ENCODE data around the gene CMPK2.

The CMPK2 gene

GRCh38 chr2:6841537-6842287 lies 24.0 kb downstream of the CMPK2 start:
- DNase-seq (ENCODE audit: low spot score), result no peak

GRCh38 chr2:6838673-6839319 lies 26.9 kb downstream of the CMPK2 start:
- no peak for DNase-seq (ENCODE audit: low spot score)

- no peak for DNase-seq (ENCODE audit: low spot score)
Observed at GRCh38 chr2:6835467-6835866, 30.2 kb downstream of the CMPK2 start.

GRCh38 chr2:6834163-6834562 lies 31.5 kb downstream of the CMPK2 start:
- no peak for DNase-seq (ENCODE audit: low spot score)

- no peak for DNase-seq (ENCODE audit: low spot score)
Observed at GRCh38 chr2:6833300-6833604, 32.5 kb downstream of the CMPK2 start.

- DNase-seq (ENCODE audit: low spot score), result no peak
Observed at GRCh38 chr2:6832596-6833299, 33.0 kb downstream of the CMPK2 start.

GRCh38 chr2:6831229-6831628 lies 34.5 kb downstream of the CMPK2 start:
- DNase-seq (ENCODE audit: low spot score), result no peak

- no peak for DNase-seq (ENCODE audit: low spot score)
Observed at GRCh38 chr2:6828299-6828584, 37.5 kb downstream of the CMPK2 start.

- no peak for DNase-seq (ENCODE audit: low spot score)
Observed at GRCh38 chr2:6827566-6828298, 38.0 kb downstream of the CMPK2 start.

- DNase-seq (ENCODE audit: low spot score), result no peak
Observed at GRCh38 chr2:6826081-6826913, 39.4 kb downstream of the CMPK2 start.

- no peak for DNase-seq (ENCODE audit: low spot score)
Observed at GRCh38 chr2:6824962-6825361, 40.7 kb downstream of the CMPK2 start.

GRCh38 chr2:6823111-6823510 lies 42.6 kb downstream of the CMPK2 start:
- DNase-seq (ENCODE audit: low spot score), result no peak

- DNase-seq (ENCODE audit: low spot score), result no peak
Observed at GRCh38 chr2:6822406-6822805, 43.3 kb downstream of the CMPK2 start.

GRCh38 chr2:6820903-6821584 lies 44.7 kb downstream of the CMPK2 start:
- DNase-seq (ENCODE audit: low spot score), result no peak

GRCh38 chr2:6820236-6820635 lies 45.5 kb downstream of the CMPK2 start:
- DNase-seq (ENCODE audit: low spot score), result no peak

- no peak for DNase-seq (ENCODE audit: low spot score)
Observed at GRCh38 chr2:6819668-6820067, 46.0 kb downstream of the CMPK2 start.

GRCh38 chr2:6818012-6818411 lies 47.7 kb downstream of the CMPK2 start:
- DNase-seq (ENCODE audit: low spot score), result no peak

- DNase-seq (ENCODE audit: low spot score), result no peak
Observed at GRCh38 chr2:6814869-6815268, 50.8 kb downstream of the CMPK2 start.

- no peak for DNase-seq (ENCODE audit: low spot score)
Observed at GRCh38 chr2:6814312-6814711, 51.4 kb downstream of the CMPK2 start.

GRCh38 chr2:6813573-6813972 lies 52.1 kb downstream of the CMPK2 start:
- no peak for DNase-seq (ENCODE audit: low spot score)

- no peak for DNase-seq (ENCODE audit: low spot score)
Observed at GRCh38 chr2:6812857-6813530, 52.7 kb downstream of the CMPK2 start.
